OCI-LY1 (cell line): ENCODE data around the gene MYH7B.

Experiments
- CTCF ChIP-seq: fragments of 200-600 bp; sonication (generic), shearing (Covaris generic); IDR thresholded peaks from 2 replicates; pipeline ENCODE4 v1.5.1; 2017; ENCODE audit warnings: mild to moderate bottlenecking, antibody characterized with exemption, low read length, moderate library complexity, mixed read lengths
- EZH2 ChIP-seq: fragments of 200-600 bp; sonication (generic), shearing (Covaris generic); IDR thresholded peaks from 2 replicates; pipeline ENCODE4 v1.8.0; 2017; ENCODE audit warnings: borderline replicate concordance, mixed run types, mild to moderate bottlenecking, antibody characterized with exemption, low read length, moderate library complexity, mixed read lengths

- no peak for TF ChIP-seq CTCF
- TF ChIP-seq EZH2: no peak
Measured at GRCh38 chr20:34915749-34916455, 39.8 kb upstream of the MYH7B start.
